IMR-90 (cell line): ENCODE data around the gene PTPN3. TPM values are rescaled to one million over a fixed set of nuclear protein-coding genes. Genes with fewer than 3 reads are reported as not detected.

Experiments
- ATAC-seq: fragments of 200-7000 bp; cut with Tn5 transposase; 2 replicates; pipeline ENCODE4 v1.9.1; 2020; ENCODE audit warnings: low read depth, mild to moderate bottlenecking, moderate library complexity
- BruUV-seq: library from RNA; stranded (reverse); fragments of 400-500 nt; replicated peaks from 2 replicates; lab custom pipeline; 2021; lab: Mats Ljungman, UMichigan
- CTCF ChIA-PET: fragments of 300-600 bp; formaldehyde crosslinking; extraction: SDS; loops from one replicate; lab custom pipeline; 2021; ENCODE audit warnings: antibody characterized with exemption; lab: Yijun Ruan, JAX
- POLR2A ChIA-PET: fragments of 300-600 bp; sonication (Branson Sonifier 250); formaldehyde crosslinking; loops from one replicate; lab custom pipeline; 2022; ENCODE audit warnings: antibody characterized with exemption; ENCODE audit not compliant: unreplicated experiment; lab: Charles Lee
- DNase-seq: peaks from one replicate; pipeline ENCODE4 v3.0.0; 2013
- H2AFZ ChIP-seq: replicated peaks from 2 replicates; pipeline ENCODE3; 2013; ENCODE audit warnings: low read length, mild to moderate bottlenecking; ENCODE audit not compliant: poor library complexity
- H2AK5ac ChIP-seq: 2 replicates; pipeline ENCODE4 v1.6.1; 2013; ENCODE audit warnings: low read depth, low read length, inconsistent platforms
- H2AK9ac ChIP-seq: replicated peaks from 2 replicates; pipeline ENCODE3; 2013; ENCODE audit warnings: mild to moderate bottlenecking, low read depth, low read length, moderate library complexity; ENCODE audit not compliant: poor library complexity
- H2BK120ac ChIP-seq: 2 replicates; pipeline ENCODE4 v1.6.1; 2013; ENCODE audit warnings: low read depth, low read length, inconsistent platforms
- H2BK15ac ChIP-seq: 3 replicates; pipeline ENCODE4 v1.6.1; 2013; ENCODE audit warnings: low read depth, low read length, inconsistent platforms
- H2BK20ac ChIP-seq: 2 replicates; pipeline ENCODE4 v1.6.1; 2013; ENCODE audit warnings: low read depth, mild to moderate bottlenecking, inconsistent platforms, low read length, moderate library complexity
- H2BK5ac ChIP-seq: 2 replicates; pipeline ENCODE4 v1.6.1; 2013; ENCODE audit warnings: mild to moderate bottlenecking, low read depth, low read length, inconsistent platforms; ENCODE audit not compliant: poor library complexity, severe bottlenecking
- H3K14ac ChIP-seq: replicated peaks from 2 replicates; pipeline ENCODE4 v1.6.1; 2013; ENCODE audit warnings: low read depth, low read length, inconsistent platforms
- H3K18ac ChIP-seq: 2 replicates; pipeline ENCODE4 v1.6.1; 2013; ENCODE audit warnings: low read depth, low read length, control low read depth
- H3K23ac ChIP-seq: 2 replicates; pipeline ENCODE4 v1.6.1; 2013; ENCODE audit warnings: low read depth, low read length, inconsistent platforms
- H3K27ac ChIP-seq: 2 replicates; pipeline ENCODE4 v1.5.1; 2013; ENCODE audit warnings: mild to moderate bottlenecking, control low read depth, low read length; ENCODE audit not compliant: insufficient read depth
- H3K27me3 ChIP-seq: 2 replicates; pipeline ENCODE4 v1.6.1; 2013; ENCODE audit warnings: low read length; ENCODE audit not compliant: control insufficient read depth, insufficient read depth
- H3K36me3 ChIP-seq: 2 replicates; pipeline ENCODE4 v1.6.1; 2013; ENCODE audit warnings: low read length, mixed read lengths; ENCODE audit not compliant: control insufficient read depth, insufficient read depth
- H3K4ac ChIP-seq: 2 replicates; pipeline ENCODE4 v1.6.1; 2013; ENCODE audit warnings: low read depth, low read length, inconsistent platforms
- H3K4me1 ChIP-seq: 2 replicates; pipeline ENCODE4 v1.6.1; 2013; ENCODE audit warnings: low read length, mixed read lengths; ENCODE audit not compliant: control insufficient read depth, insufficient read depth
- H3K4me2 ChIP-seq: 2 replicates; pipeline ENCODE4 v1.6.1; 2013; ENCODE audit warnings: low read depth, mild to moderate bottlenecking, control low read depth, low read length, moderate library complexity
- H3K4me3 ChIP-seq: 2 replicates; pipeline ENCODE4 v1.5.1; 2013; ENCODE audit warnings: low read depth, mild to moderate bottlenecking, control low read depth, low read length, moderate library complexity; ENCODE audit not compliant: insufficient read depth
- H3K56ac ChIP-seq: 2 replicates; pipeline ENCODE4 v1.6.1; 2013; ENCODE audit warnings: low read length, inconsistent platforms; ENCODE audit not compliant: insufficient read depth; ENCODE audit errors: extremely low read depth
- H3K79me1 ChIP-seq, 2 experiments: 2 replicates each; pipeline ENCODE4 v1.6.1; 2013; ENCODE audit warnings: low read length in 2 of 2, inconsistent platforms in 1 of 2, low read depth in 1 of 2
- H3K9ac ChIP-seq: 2 replicates; pipeline ENCODE4 v1.6.1; 2013; ENCODE audit warnings: low read depth, low read length, control low read depth
- H3K9me1 ChIP-seq: 2 replicates; pipeline ENCODE4 v1.6.1; 2013; ENCODE audit warnings: low read length, inconsistent platforms; ENCODE audit not compliant: insufficient read depth
- H3K9me3 ChIP-seq: 2 replicates; pipeline ENCODE4 v1.6.1; 2013; ENCODE audit warnings: low read length; ENCODE audit not compliant: control insufficient read depth, insufficient read depth
- H4K20me1 ChIP-seq: 2 replicates; pipeline ENCODE4 v1.6.1; 2013; ENCODE audit warnings: low read length, inconsistent platforms; ENCODE audit not compliant: insufficient read depth
- H4K5ac ChIP-seq: 2 replicates; pipeline ENCODE4 v1.6.1; 2013; ENCODE audit warnings: mild to moderate bottlenecking, low read depth, low read length, control low read depth
- H4K8ac ChIP-seq, 2 experiments: 2 replicates each; pipeline ENCODE4 v1.6.1; 2013; ENCODE audit warnings: low read depth in 2 of 2, low read length in 2 of 2, control low read depth in 1 of 2, inconsistent platforms in 1 of 2
- H4K91ac ChIP-seq: 2 replicates; pipeline ENCODE4 v1.6.1; 2013; ENCODE audit warnings: low read depth, low read length, inconsistent platforms; ENCODE audit not compliant: insufficient read depth
- BHLHE40 ChIP-seq: fragments of 150-350 bp; IDR thresholded peaks from 2 replicates; pipeline ENCODE4 v1.6.1; 2016; ENCODE audit warnings: mild to moderate bottlenecking, low read depth, low read length
- CEBPB ChIP-seq: IDR thresholded peaks from 2 replicates; pipeline ENCODE4 v1.6.1; 2012; ENCODE audit warnings: low read depth, low read length, improper control_type of control experiment
- FOS ChIP-seq: fragments of 150-350 bp; IDR thresholded peaks from 2 replicates; pipeline ENCODE4 v1.6.1; 2016; ENCODE audit warnings: low read depth, low read length
- MAFK ChIP-seq: IDR thresholded peaks from 2 replicates; pipeline ENCODE4 v1.6.1; 2012; ENCODE audit warnings: low read depth, low read length, improper control_type of control experiment
- MAZ ChIP-seq: IDR thresholded peaks from 2 replicates; pipeline ENCODE4 v1.6.1; 2012; ENCODE audit warnings: low read depth, mild to moderate bottlenecking, low read length, improper control_type of control experiment, moderate library complexity, borderline replicate concordance
- MXI1 ChIP-seq: IDR thresholded peaks from 2 replicates; pipeline ENCODE4 v1.6.1; 2012; ENCODE audit warnings: low read depth, mild to moderate bottlenecking, low read length, moderate library complexity, borderline replicate concordance
- NFE2L2 ChIP-seq: fragments of 150-350 bp; IDR thresholded peaks from 2 replicates; pipeline ENCODE4 v1.6.1; 2016; ENCODE audit warnings: low read depth, mild to moderate bottlenecking, low read length
- POLR2A ChIP-seq: IDR thresholded peaks from 2 replicates; pipeline ENCODE4 v1.6.1; 2012; ENCODE audit warnings: mild to moderate bottlenecking, low read depth, low read length
- RAD21 ChIP-seq: IDR thresholded peaks from 2 replicates; pipeline ENCODE4 v1.6.1; 2012; ENCODE audit warnings: low read length, improper control_type of control experiment
- RCOR1 ChIP-seq: IDR thresholded peaks from 2 replicates; pipeline ENCODE4 v1.6.1; 2012; ENCODE audit warnings: mild to moderate bottlenecking, low read length, improper control_type of control experiment; ENCODE audit not compliant: insufficient replicate concordance
- RFX5 ChIP-seq: IDR thresholded peaks from 2 replicates; pipeline ENCODE4 v1.8.0; 2012; ENCODE audit warnings: low read depth, mild to moderate bottlenecking, low read length, moderate library complexity
- SMC3 ChIP-seq: fragments of 150-350 bp; IDR thresholded peaks from 2 replicates; pipeline ENCODE4 v1.6.1; 2016; ENCODE audit warnings: low read depth, mild to moderate bottlenecking, antibody characterized with exemption, low read length, moderate library complexity
- WGBS, 2 experiments: methylation state at CpG; one replicate each; pipeline versions ENCODE4 v1.1.5 to v1.1.7; 2013; ENCODE audit warnings: missing lambda C conversion rate in 2 of 2; ENCODE audit not compliant: insufficient read length in 1 of 2; ENCODE audit errors: extremely low coverage in 2 of 2; 5-methylcytosine and 5-hydroxymethylcytosine counted together
- dilution Hi-C: fragments of 300-500 bp; cut with HindIII; formaldehyde crosslinking; loops from one replicate; pipeline ENCODE4 v1.14.3; 2018; ENCODE audit warnings: low sequenced_read_pairs; ENCODE audit not compliant: unreplicated experiment
- in situ Hi-C: fragments of 300-500 bp; cut with MboI; formaldehyde crosslinking; loops from 3 replicates; pipeline ENCODE4 v1.14.3; 2019; ENCODE audit warnings: low sequenced_read_pairs, inconsistent platforms, mixed read lengths
- intact Hi-C: fragments of 100-400 bp; cut with micrococcal nuclease; formaldehyde crosslinking; loops from 2 replicates; pipeline ENCODE4 v1.10.0; 2022
- polyA plus RNA-seq, 3 experiments: library from polyadenylated mRNA; depleted of rRNA; stranded (reverse); fragments of >200 nt; gene quantifications; 2 replicates each; pipeline ENCODE4 v1.2.3, GENCODE V29; 2012; ENCODE audit warnings: low replicate concordance in 1 of 3
- total RNA-seq: library from RNA; depleted of rRNA; stranded (reverse); fragments of >200 nt; gene quantifications from 2 replicates; pipeline ENCODE4 v1.2.3, GENCODE V29; 2012
- TF ChIP-seq, protein P1 (sequence below): fragments of 150-350 bp; IDR thresholded peaks from 2 replicates; pipeline ENCODE4 v1.6.1; 2017; ENCODE audit warnings: mild to moderate bottlenecking, antibody characterized with exemption, low read length, low read depth
- TF ChIP-seq, protein P2 (sequence below): conservative IDR thresholded peaks from 2 replicates; pipeline ENCODE4 v1.5.1; 2012; ENCODE audit warnings: mild to moderate bottlenecking, low read depth, low read length, improper control_type of control experiment

The PTPN3 gene
- total and polyA plus RNA-seq, 2 of the 4 experiments (the other 2 are of a cell fraction): 0.72 to 0.89 TPM

- H2BK120ac ChIP-seq: no peak overlapping the region
- peak overlapping the region; percentile 47; the same call in 1 of the 2 replicates for H3K23ac ChIP-seq
- peaks cover 61% of the 10 kb centered on the region for H3K27me3 ChIP-seq
- DNase-seq: no peak
- H4K8ac ChIP-seq: no peak overlapping the region; a peak in 1 of 4 replicates
- H3K9me1 ChIP-seq: peaks cover 4% of the 10 kb centered on the region; the same call in 1 of the 2 replicates
- H3K4me2 ChIP-seq: peak overlapping the region; percentile 63; the same call in 1 of the 2 replicates
- no peak overlapping the region for H2BK5ac ChIP-seq
- intact Hi-C loops (no loop called here), in situ Hi-C loops (no loop called here), dilution Hi-C loops (no loop called here)
- no peak overlapping the region for H4K5ac ChIP-seq
- no peaks in the 10 kb centered on the region; a peak in 1 of 4 replicates for H3K79me1 ChIP-seq
- BruUV-seq: no TSS peak
- no peak overlapping the region for H3K27ac ChIP-seq
- WGBS, 2 experiments: 26% methylated on average over 3 of the region's 12 CpGs; no CpG with 5 or more reads in 1 of the 2 experiments
- H3K4me1 ChIP-seq: no peaks in the 10 kb centered on the region
- H2AK5ac ChIP-seq: no peak overlapping the region
- no peak overlapping the region for H3K56ac ChIP-seq
- H2BK20ac ChIP-seq: no peak overlapping the region
- H3K36me3 ChIP-seq: no peaks in the 10 kb centered on the region
- ChIA-PET POLR2A (no interaction called here), CTCF (no interaction called here)
- H2AK9ac ChIP-seq: no peak overlapping the region
- no peak overlapping the region for H2BK15ac ChIP-seq
- H3K14ac ChIP-seq: no peak overlapping the region; the same call in 1 of the 2 replicates
- no peaks in the 10 kb centered on the region for H4K20me1 ChIP-seq
- no peak for ATAC-seq
- no peak overlapping the region for H3K18ac ChIP-seq
- no peak overlapping the region for H4K91ac ChIP-seq
- H3K9me3 ChIP-seq: peaks cover 2% of the 10 kb centered on the region; the same call in 1 of the 2 replicates
- TF ChIP-seq RCOR1: no peak
- TF ChIP-seq, protein P1, sequence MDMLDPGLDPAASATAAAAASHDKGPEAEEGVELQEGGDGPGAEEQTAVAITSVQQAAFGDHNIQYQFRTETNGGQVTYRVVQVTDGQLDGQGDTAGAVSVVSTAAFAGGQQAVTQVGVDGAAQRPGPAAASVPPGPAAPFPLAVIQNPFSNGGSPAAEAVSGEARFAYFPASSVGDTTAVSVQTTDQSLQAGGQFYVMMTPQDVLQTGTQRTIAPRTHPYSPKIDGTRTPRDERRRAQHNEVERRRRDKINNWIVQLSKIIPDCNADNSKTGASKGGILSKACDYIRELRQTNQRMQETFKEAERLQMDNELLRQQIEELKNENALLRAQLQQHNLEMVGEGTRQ: no peak
- no peak for TF ChIP-seq NFE2L2
- TF ChIP-seq POLR2A: no peak
- TF ChIP-seq RFX5: no peak
- TF ChIP-seq FOS: no peak
- TF ChIP-seq, protein P2, sequence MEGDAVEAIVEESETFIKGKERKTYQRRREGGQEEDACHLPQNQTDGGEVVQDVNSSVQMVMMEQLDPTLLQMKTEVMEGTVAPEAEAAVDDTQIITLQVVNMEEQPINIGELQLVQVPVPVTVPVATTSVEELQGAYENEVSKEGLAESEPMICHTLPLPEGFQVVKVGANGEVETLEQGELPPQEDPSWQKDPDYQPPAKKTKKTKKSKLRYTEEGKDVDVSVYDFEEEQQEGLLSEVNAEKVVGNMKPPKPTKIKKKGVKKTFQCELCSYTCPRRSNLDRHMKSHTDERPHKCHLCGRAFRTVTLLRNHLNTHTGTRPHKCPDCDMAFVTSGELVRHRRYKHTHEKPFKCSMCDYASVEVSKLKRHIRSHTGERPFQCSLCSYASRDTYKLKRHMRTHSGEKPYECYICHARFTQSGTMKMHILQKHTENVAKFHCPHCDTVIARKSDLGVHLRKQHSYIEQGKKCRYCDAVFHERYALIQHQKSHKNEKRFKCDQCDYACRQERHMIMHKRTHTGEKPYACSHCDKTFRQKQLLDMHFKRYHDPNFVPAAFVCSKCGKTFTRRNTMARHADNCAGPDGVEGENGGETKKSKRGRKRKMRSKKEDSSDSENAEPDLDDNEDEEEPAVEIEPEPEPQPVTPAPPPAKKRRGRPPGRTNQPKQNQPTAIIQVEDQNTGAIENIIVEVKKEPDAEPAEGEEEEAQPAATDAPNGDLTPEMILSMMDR: no peak
- TF ChIP-seq MXI1: no peak
- no peak for TF ChIP-seq SMC3
- no peak for TF ChIP-seq CEBPB
- no peak for TF ChIP-seq MAZ
- no peak for TF ChIP-seq RAD21
- TF ChIP-seq MAFK: no peak
- no peak for TF ChIP-seq BHLHE40
- H3K9ac ChIP-seq: 0 out of 2 replicates have a peak overlapping the region, but pooled peaks have one; percentile 9
- H3K4me3 ChIP-seq: peak overlapping the region; percentile 44
- no peak overlapping the region for H3K4ac ChIP-seq
- peak overlapping the region; percentile 81 for H2AFZ ChIP-seq
These were observed 1.1 kb upstream of the PTPN3 start for GRCh38 chr9:109499093-109499630.
